ENCODE results near the gene CENPC.
"Not testable (repeated sequence)": the region's sequence is repeated elsewhere in the genome, so short reads cannot be mapped to it uniquely, and the experiment has no call there.

Gene CENPC

DNA sequence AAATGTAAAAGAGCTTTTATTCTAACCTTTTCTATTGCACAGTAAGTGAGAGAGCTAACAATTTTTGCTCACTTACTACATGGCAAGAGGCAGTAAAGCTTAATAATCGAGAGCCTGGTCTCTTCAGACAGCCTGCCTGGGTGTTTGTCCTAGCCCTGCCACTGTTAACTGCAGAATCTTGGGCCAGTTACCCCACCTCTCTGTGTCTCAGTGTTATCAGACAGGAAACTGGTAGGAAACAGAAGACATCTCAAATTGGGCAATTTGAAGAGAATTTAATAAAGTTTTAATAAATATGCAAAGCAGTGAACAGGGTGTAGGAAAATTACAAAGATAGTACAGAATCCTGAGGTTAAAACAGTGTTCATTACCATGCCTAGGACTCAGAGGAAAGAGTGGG is 26.7 kb upstream of the CENPC start:
- Histone ChIP-seq H3K4me3 (ENCODE audit: low read depth in 1 of 2, low read length in 2 of 2) (no peak overlapping the region), H3K27me3 (ENCODE audit: control insufficient read depth in 1 of 2, insufficient read depth in 2 of 2, low read length in 2 of 2) (no peaks in the 10 kb centered on the region), H3K9ac (ENCODE audit: low read length) (no peak overlapping the region), H3K36me3 (ENCODE audit: insufficient read depth, low read length) (no peaks in the 10 kb centered on the region), H3K9me3 (ENCODE audit: low read length) (no peaks in the 10 kb centered on the region), H3K27ac (ENCODE audit: low read depth, low read length) (no peak overlapping the region), H3K4me1 (ENCODE audit: insufficient read depth, low read length) (no peaks in the 10 kb centered on the region)

DNA sequence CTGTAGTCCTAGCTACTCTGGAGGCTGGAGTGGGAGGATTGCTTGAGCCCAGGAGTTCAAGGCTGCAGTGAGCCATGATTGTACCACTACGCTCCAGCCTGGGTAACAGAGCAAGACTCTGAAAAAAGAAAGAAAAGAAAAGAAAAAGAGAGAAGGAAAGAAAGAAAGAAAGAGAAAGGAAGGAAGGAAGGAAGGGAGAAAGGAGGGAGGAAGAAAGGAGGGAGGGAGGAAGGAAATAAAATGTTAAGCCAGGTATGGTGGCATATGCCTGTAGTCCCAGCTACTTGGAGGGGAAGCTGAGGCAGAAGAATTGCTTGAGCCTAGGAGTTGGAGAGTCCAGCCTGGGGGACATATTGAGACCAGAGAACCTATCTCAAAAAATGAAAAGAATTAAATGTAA is 25.2 kb upstream of the CENPC start:
- H3K27me3 ChIP-seq (ENCODE audit: control insufficient read depth in 1 of 2, insufficient read depth in 2 of 2, low read length in 2 of 2) = no peaks in the 10 kb centered on the region
- H3K9me3 ChIP-seq (ENCODE audit: low read length) = no peaks in the 10 kb centered on the region
- no peak overlapping the region for H3K4me3 ChIP-seq (ENCODE audit: low read depth in 1 of 2, low read length in 2 of 2)
- no peaks in the 10 kb centered on the region for H3K4me1 ChIP-seq (ENCODE audit: insufficient read depth, low read length)
- H3K36me3 ChIP-seq (ENCODE audit: insufficient read depth, low read length) = no peaks in the 10 kb centered on the region
- no peak overlapping the region for H3K9ac ChIP-seq (ENCODE audit: low read length)
- H3K27ac ChIP-seq (ENCODE audit: low read depth, low read length) = no peak overlapping the region

DNA sequence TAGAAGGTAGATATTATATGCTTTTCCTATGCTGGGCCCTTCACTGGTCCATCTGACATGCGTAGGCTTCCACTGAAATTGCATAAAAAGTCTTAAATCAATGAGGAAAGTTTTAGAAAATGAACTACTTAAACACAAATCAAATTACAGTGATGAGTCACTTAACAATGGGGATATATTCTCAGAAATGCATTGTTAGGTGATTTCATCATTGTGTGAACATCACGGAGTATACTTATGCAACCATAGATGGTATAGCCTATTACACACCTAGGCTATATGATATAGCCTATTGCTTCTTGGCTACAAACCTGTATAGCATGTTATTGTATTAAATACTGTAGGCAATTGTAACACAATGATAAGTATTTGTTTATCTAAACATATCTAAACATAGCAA is 23.5 kb upstream of the CENPC start:
- H3K27ac ChIP-seq (ENCODE audit: low read depth, low read length) = no peak overlapping the region
- no peaks in the 10 kb centered on the region for H3K9me3 ChIP-seq (ENCODE audit: low read length)
- H3K4me1 ChIP-seq (ENCODE audit: insufficient read depth, low read length) = no peaks in the 10 kb centered on the region
- H3K36me3 ChIP-seq (ENCODE audit: insufficient read depth, low read length) = no peaks in the 10 kb centered on the region
- H3K9ac ChIP-seq (ENCODE audit: low read length) = no peak overlapping the region
- H3K27me3 ChIP-seq (ENCODE audit: control insufficient read depth in 1 of 2, insufficient read depth in 2 of 2, low read length in 2 of 2) = no peaks in the 10 kb centered on the region
- no peak overlapping the region for H3K4me3 ChIP-seq (ENCODE audit: low read depth in 1 of 2, low read length in 2 of 2)

DNA sequence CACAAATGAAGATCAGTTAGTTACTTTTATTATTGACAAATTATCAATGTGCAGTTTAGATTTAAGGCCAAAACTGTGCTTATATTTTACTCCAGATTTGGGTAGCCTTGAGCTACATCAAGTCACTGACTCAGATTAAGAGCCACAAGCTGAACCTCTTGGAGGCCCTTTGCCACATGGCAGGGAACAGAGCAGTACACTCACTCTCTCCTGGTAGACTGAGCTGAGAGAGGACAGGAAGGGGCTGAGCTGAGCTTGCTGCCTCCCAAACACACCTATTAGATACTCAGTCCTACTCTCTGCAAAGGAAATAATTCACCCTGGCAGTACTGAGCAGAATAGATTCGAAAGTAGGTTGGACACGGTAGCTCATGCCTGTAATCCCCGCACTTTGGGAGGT is 21.0 kb upstream of the CENPC start:
- no peaks in the 10 kb centered on the region for H3K36me3 ChIP-seq (ENCODE audit: insufficient read depth, low read length)
- no peaks in the 10 kb centered on the region for H3K9me3 ChIP-seq (ENCODE audit: low read length)
- no peak overlapping the region for H3K9ac ChIP-seq (ENCODE audit: low read length)
- H3K27ac ChIP-seq (ENCODE audit: low read depth, low read length) = no peak overlapping the region
- H3K27me3 ChIP-seq (ENCODE audit: control insufficient read depth in 1 of 2, insufficient read depth in 2 of 2, low read length in 2 of 2) = no peaks in the 10 kb centered on the region
- no peak overlapping the region for H3K4me3 ChIP-seq (ENCODE audit: low read depth in 1 of 2, low read length in 2 of 2)
- no peaks in the 10 kb centered on the region for H3K4me1 ChIP-seq (ENCODE audit: insufficient read depth, low read length)

DNA sequence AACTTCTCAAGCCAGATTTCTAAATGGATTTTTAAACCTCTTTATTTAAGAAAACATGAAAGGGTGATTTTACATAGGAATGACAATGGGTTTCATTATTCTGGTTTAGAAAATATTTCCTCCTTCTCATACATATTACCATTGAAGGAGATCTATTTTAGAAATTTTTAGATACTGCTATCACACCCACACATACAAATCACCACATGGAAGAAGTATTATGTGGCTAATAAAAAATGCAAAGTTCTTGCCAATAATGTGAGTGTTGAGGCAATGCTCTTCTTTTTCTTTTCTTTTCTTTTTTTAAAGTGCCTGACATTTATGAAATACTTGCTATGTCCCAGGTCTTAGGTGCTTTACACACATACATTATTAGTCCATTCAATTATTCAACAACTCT is 20.0 kb upstream of the CENPC start:
- Histone ChIP-seq H3K36me3 (ENCODE audit: insufficient read depth, low read length) (no peaks in the 10 kb centered on the region), H3K27ac (ENCODE audit: low read depth, low read length) (no peak overlapping the region), H3K9me3 (ENCODE audit: low read length) (no peaks in the 10 kb centered on the region), H3K27me3 (ENCODE audit: control insufficient read depth in 1 of 2, insufficient read depth in 2 of 2, low read length in 2 of 2) (no peaks in the 10 kb centered on the region), H3K4me3 (ENCODE audit: low read depth in 1 of 2, low read length in 2 of 2) (no peak overlapping the region), H3K4me1 (ENCODE audit: insufficient read depth, low read length) (no peaks in the 10 kb centered on the region), H3K9ac (ENCODE audit: low read length) (no peak overlapping the region)

DNA sequence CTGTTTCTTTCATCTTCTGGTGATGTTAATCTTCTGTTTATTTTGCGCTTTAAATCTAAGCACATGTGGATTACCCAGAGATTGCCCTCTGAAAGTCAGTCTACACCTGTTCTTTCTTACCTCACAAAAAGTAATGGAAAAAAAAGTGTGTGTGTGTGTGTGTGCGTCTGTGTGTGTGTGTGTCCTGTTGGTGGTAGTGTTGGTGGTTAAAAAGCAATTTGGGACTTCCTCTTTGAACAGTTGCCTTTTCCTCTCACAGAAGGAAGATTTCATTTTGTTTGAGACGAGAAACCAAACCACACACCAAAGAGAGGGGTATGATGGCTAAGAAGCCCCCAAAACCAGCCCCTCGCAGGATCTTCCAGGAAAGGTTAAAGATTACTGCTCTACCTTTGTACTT is 13.2 kb upstream of the CENPC start, which contains the start of gene STAP1:
TSS of gene STAP1 (plus strand) at position 235 of the 400 bp plus-strand sequence. CDS start at position 318, 83 bp downstream.
- H3K36me3 ChIP-seq (ENCODE audit: insufficient read depth, low read length) = no peaks in the 10 kb centered on the region
- H3K9me3 ChIP-seq (ENCODE audit: low read length) = no peaks in the 10 kb centered on the region
- no peak within 1 kb of the TSS for H3K9ac ChIP-seq (ENCODE audit: low read length)
- no peak within 1 kb of the TSS for H3K27ac ChIP-seq (ENCODE audit: low read depth, low read length)
- H3K27me3 ChIP-seq (ENCODE audit: control insufficient read depth in 1 of 2, insufficient read depth in 2 of 2, low read length in 2 of 2) = no peaks in the 10 kb centered on the region
- no peaks in the 10 kb centered on the region for H3K4me1 ChIP-seq (ENCODE audit: insufficient read depth, low read length)
- no peak within 1 kb of the TSS for H3K4me3 ChIP-seq (ENCODE audit: low read depth in 1 of 2, low read length in 2 of 2)

DNA sequence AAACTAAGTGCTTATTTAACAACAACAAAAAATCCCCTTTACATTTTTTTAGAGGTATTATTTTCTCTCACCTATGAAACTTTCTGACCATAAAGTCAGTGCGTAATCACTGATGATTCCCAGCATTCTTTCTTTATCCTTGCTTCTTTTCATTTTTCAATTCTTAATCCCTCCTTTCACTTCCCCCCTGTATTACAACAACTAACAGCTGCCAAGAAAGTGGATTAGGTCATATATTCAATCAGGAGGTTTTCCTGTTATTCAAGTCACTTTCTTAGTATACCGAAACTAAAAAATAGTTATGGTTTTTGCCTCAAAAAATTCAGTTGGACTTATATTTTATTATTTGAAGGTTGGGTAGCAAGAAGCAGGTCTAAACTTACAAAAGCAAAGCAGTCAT is 11.1 kb upstream of the CENPC start:
- Histone ChIP-seq H3K36me3 (ENCODE audit: insufficient read depth, low read length) (no peaks in the 10 kb centered on the region), H3K27ac (ENCODE audit: low read depth, low read length) (no peak overlapping the region), H3K9ac (ENCODE audit: low read length) (no peak overlapping the region), H3K4me1 (ENCODE audit: insufficient read depth, low read length) (no peaks in the 10 kb centered on the region), H3K4me3 (ENCODE audit: low read depth in 1 of 2, low read length in 2 of 2) (no peak overlapping the region), H3K9me3 (ENCODE audit: low read length) (no peaks in the 10 kb centered on the region), H3K27me3 (ENCODE audit: control insufficient read depth in 1 of 2, insufficient read depth in 2 of 2, low read length in 2 of 2) (no peaks in the 10 kb centered on the region)

DNA sequence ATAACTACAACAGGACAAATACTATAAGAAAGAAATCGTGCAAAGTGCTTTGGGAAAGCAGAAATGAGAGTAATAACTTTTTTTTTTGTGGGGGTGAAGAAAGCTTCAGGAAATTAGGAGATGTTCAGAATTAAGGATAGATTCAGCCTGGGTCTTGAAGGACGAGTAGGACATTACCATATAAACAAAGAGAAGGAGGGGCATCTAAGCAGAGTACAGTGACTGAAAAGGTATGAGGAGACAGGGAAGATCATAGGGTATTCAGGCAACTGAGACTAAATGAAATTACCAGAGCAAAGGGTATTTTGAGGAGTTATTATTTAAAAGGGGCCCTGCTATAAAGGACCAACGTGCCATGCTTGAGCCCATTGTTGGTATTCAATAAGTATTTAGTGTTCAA is 10.1 kb upstream of the CENPC start:
- Histone ChIP-seq H3K9ac (ENCODE audit: low read length) (no peak overlapping the region), H3K36me3 (ENCODE audit: insufficient read depth, low read length) (no peaks in the 10 kb centered on the region), H3K4me1 (ENCODE audit: insufficient read depth, low read length) (no peaks in the 10 kb centered on the region), H3K9me3 (ENCODE audit: low read length) (no peaks in the 10 kb centered on the region), H3K27ac (ENCODE audit: low read depth, low read length) (no peak overlapping the region), H3K4me3 (ENCODE audit: low read depth in 1 of 2, low read length in 2 of 2) (no peak overlapping the region), H3K27me3 (ENCODE audit: control insufficient read depth in 1 of 2, insufficient read depth in 2 of 2, low read length in 2 of 2) (no peaks in the 10 kb centered on the region)

DNA sequence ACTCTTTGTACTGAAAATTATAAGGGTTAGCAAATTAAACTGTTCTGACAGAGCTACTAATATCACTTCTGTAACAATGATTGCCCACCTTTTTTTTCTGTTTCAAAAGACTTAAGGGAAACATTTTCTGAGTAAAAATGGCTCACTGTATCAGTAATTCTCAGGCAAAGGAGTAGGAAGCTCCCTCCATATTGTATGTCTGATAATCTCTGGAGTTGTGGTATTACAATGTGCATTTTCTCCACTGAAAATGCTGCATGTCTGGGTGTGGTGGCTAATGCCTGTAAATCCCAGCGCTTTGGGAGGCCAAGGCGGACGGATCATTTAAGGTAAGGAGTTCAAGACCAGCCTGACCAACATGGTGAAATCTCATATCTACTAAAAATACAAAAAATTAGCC is 8.8 kb upstream of the CENPC start:
- Histone ChIP-seq H3K9ac (ENCODE audit: low read length) (no peak overlapping the region), H3K27me3 (ENCODE audit: control insufficient read depth in 1 of 2, insufficient read depth in 2 of 2, low read length in 2 of 2) (no peaks in the 10 kb centered on the region), H3K36me3 (ENCODE audit: insufficient read depth, low read length) (no peaks in the 10 kb centered on the region), H3K9me3 (ENCODE audit: low read length) (no peaks in the 10 kb centered on the region), H3K4me1 (ENCODE audit: insufficient read depth, low read length) (no peaks in the 10 kb centered on the region), H3K27ac (ENCODE audit: low read depth, low read length) (no peak overlapping the region), H3K4me3 (ENCODE audit: low read depth in 1 of 2, low read length in 2 of 2) (no peak overlapping the region)

DNA sequence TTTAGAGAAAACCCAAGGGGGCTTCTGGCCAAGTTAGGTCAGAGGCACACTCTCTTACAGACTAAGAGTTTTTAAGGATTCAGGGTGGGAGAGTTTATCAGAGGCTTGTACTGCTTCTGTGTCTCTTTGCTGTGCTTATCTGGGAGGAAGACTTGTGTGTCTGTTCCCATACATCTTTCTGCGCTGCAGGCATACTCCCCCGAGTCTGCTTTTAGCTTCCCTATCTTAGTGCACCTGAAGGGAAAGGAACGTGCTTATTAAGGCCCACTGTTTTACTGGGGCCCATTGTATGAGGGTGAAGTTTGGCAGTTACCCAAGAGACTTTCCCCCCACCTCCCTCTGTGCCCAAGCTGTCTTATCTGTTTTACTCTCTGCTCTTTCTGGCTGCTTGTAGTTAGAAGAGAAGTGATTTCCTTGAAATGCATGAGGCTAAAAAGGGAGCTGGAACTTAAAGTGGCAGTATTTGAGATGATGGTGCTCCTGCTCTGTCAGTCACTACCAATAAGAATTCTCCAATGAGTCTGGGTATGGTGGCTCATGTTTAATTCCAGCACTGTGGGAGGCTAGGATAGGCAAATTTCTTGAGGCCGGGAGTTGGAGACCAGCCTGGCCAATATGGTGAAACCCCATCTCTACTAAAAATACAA is 7.0 kb upstream of the CENPC start:
- not testable (repeated sequence) for H3K27ac ChIP-seq (ENCODE audit: low read depth, low read length); H3K27me3 ChIP-seq (ENCODE audit: control insufficient read depth in 1 of 2, insufficient read depth in 2 of 2, low read length in 2 of 2); H3K4me1 ChIP-seq (ENCODE audit: insufficient read depth, low read length); H3K36me3 ChIP-seq (ENCODE audit: insufficient read depth, low read length); H3K9me3 ChIP-seq (ENCODE audit: low read length); H3K4me3 ChIP-seq (ENCODE audit: low read depth in 1 of 2, low read length in 2 of 2); H3K9ac ChIP-seq (ENCODE audit: low read length)

DNA sequence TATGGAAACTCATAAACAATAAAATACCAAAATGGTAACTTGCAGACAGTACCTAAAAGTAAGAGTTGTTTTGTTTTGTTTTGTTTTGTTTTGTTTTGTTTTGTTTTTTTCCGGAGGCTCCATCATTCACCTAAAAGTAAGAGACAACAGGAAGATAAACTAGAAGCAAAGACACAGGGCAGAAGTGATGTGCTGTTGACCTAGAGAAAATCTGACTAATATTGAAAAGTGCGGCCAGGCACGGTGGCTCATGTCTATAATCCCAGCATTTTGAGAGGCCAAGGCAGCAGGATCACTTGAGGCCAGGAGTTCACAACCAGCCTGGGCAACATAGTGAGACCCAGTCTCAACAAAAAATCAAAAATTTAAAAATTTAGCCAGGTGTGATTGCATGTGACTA is 5.6 kb upstream of the CENPC start:
- Histone ChIP-seq H3K36me3 (ENCODE audit: insufficient read depth, low read length) (no peaks in the 10 kb centered on the region), H3K4me3 (ENCODE audit: low read depth in 1 of 2, low read length in 2 of 2) (no peak overlapping the region), H3K9ac (ENCODE audit: low read length) (no peak overlapping the region), H3K27ac (ENCODE audit: low read depth, low read length) (no peak overlapping the region), H3K4me1 (ENCODE audit: insufficient read depth, low read length) (no peaks in the 10 kb centered on the region), H3K27me3 (ENCODE audit: control insufficient read depth in 1 of 2, insufficient read depth in 2 of 2, low read length in 2 of 2) (no peaks in the 10 kb centered on the region), H3K9me3 (ENCODE audit: low read length) (no peaks in the 10 kb centered on the region)

DNA sequence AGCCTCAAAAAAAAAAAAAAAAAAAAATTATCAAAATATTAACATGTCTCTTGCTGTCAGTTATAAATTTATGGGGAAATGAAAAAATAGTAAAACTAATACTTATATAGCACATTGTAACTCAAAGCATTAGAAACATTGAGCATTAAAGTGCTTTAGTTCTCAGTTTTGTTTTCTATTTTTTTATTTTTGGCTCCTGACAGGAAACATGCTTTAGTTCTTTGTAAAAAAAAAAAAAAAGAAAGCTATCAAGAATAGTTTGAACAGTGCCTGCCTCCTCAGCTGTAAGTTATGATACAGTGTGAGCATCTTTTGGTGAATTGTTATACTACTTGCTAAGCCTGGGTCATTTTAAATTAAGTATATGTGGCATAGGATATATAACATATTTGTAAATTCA is 5.1 kb upstream of the CENPC start:
- Histone ChIP-seq H3K36me3 (ENCODE audit: insufficient read depth, low read length) (no peaks in the 10 kb centered on the region), H3K9me3 (ENCODE audit: low read length) (no peaks in the 10 kb centered on the region), H3K27me3 (ENCODE audit: control insufficient read depth in 1 of 2, insufficient read depth in 2 of 2, low read length in 2 of 2) (no peaks in the 10 kb centered on the region), H3K4me1 (ENCODE audit: insufficient read depth, low read length) (no peaks in the 10 kb centered on the region), H3K9ac (ENCODE audit: low read length) (no peak overlapping the region), H3K27ac (ENCODE audit: low read depth, low read length) (no peak overlapping the region), H3K4me3 (ENCODE audit: low read depth in 1 of 2, low read length in 2 of 2) (no peak overlapping the region)

Measured in muscle layer of colon (tissue), 2 donors.